Mucosa of stomach (tissue), 1 donor: ENCODE measurements around the gene CNTN4.

Experiments
- H3K27me3 ChIP-seq: one replicate; pipeline ENCODE4 v1.7.0; 2013; ENCODE audit warnings: mild to moderate bottlenecking, low read length; ENCODE audit not compliant: control insufficient read depth, insufficient read depth
- H3K36me3 ChIP-seq: one replicate; pipeline ENCODE4 v1.7.0; 2013; ENCODE audit warnings: low read length; ENCODE audit not compliant: control insufficient read depth, insufficient read depth
- H3K4me1 ChIP-seq: one replicate; pipeline ENCODE4 v1.7.0; 2013; ENCODE audit warnings: mild to moderate bottlenecking, low read length; ENCODE audit not compliant: control insufficient read depth, insufficient read depth
- H3K4me3 ChIP-seq: one replicate; pipeline ENCODE4 v1.7.0; 2013; ENCODE audit warnings: low read length
- H3K9ac ChIP-seq: one replicate; pipeline ENCODE4 v1.7.0; 2013; ENCODE audit warnings: mild to moderate bottlenecking, low read length, moderate library complexity
- H3K9me3 ChIP-seq: one replicate; pipeline ENCODE4 v1.7.0; 2013; ENCODE audit warnings: mild to moderate bottlenecking, low read length, moderate library complexity; ENCODE audit not compliant: control insufficient read depth
- donor health status: Pancreatic carcinoma.

CNTN4 gene

DNA sequence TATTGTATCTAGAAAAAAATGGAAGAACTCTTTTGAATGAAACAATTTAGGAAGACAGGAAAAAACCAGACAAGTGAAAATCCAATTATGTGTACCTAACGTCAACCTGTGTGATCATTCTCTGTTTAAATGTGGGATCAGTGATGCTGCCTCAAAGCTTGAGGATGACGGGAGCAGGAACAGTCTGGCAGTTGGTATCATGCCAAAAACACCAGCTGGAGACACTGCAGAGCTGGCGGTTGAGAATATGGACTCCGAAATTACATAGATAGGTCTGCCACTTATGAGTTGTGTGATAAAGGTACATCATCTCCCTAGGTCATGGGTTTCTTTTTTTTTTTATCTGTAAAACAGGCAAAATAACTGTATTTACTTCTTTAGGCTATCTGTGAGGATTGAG, 480.5 kb downstream of the CNTN4 start:
- H3K27me3 ChIP-seq: no peaks in the 10 kb centered on the region
- no peaks in the 10 kb centered on the region for H3K4me1 ChIP-seq
- H3K36me3 ChIP-seq: no peaks in the 10 kb centered on the region
- no peaks in the 10 kb centered on the region for H3K9me3 ChIP-seq
- no peak overlapping the region for H3K9ac ChIP-seq
- H3K4me3 ChIP-seq: no peak overlapping the region

DNA sequence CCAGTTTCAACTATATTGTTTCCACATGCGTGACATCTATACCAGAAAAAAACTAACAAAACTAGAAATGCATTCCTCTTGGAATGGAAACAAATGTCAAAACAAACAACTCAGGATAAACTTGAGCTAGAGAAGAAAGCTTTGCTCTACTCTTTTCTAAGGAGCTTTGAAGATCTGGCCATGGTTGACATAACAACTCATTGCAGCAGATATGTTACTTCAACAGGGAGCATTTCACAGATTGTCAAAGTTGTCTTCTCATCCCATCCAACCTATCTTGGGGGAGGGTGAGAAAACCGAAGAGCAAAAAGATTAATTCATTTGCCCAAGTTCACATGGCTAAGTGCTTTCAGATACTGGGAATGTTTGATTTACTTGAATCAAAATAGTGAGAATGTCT, 484.4 kb downstream of the CNTN4 start:
- Histone ChIP-seq H3K9ac (no peak overlapping the region), H3K9me3 (no peaks in the 10 kb centered on the region), H3K4me1 (no peaks in the 10 kb centered on the region), H3K36me3 (no peaks in the 10 kb centered on the region), H3K27me3 (no peaks in the 10 kb centered on the region), H3K4me3 (no peak overlapping the region)

DNA sequence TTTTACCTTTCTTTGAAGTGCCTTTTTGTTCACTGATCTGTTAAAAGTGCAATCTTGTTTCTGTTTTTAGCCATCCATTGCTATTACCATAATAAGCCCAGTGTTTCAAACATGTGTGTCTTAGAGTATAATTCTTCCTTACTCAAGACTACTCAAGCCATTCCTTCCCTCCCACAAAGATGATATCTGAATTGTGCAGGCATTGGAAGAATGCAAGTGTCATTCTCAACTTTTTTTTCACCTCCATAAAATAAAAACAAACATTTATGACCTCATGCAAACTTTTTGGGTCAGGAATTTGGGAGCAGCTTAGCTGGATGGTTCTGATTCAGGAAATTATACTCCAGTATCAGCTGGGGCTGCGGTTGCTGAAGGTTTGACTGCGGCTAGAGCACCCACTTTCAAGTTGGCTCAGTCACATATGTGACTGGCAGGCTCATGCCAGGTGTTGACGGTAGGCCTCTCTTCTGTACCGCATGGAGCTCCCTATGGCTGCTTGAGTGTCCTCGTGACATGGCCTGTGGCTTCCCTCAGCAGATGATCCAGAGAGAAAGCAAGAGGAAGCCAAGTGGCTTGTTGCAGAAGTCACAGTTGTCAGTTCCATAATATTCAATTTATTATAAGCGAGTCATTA, 490.8 kb downstream of the CNTN4 start:
- Histone ChIP-seq H3K9ac (no peak overlapping the region), H3K4me3 (no peak overlapping the region), H3K9me3 (no peaks in the 10 kb centered on the region), H3K4me1 (no peaks in the 10 kb centered on the region), H3K36me3 (no peaks in the 10 kb centered on the region), H3K27me3 (no peaks in the 10 kb centered on the region)

DNA sequence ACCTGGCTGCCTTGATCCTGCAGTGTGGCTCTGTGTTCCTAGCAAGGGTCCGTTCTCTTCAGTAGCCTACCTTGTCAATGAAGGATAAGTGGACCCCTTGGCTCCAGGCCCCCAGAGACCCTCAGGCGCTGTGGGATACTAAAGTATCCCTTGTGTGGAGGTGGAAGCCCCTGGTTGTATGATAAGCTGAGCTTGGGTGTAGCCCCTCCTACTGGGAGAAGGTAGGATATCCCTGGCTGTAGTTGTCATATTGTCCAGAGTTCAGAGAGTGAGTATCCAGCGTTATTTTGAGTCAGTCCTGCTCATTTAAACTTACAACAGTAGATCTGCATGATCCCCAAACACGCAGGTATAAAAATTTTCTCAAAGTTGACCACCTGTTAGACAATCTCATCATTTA, 496.8 kb downstream of the CNTN4 start:
- H3K27me3 ChIP-seq: no peaks in the 10 kb centered on the region
- no peak overlapping the region for H3K4me3 ChIP-seq
- no peak overlapping the region for H3K9ac ChIP-seq
- H3K36me3 ChIP-seq: no peaks in the 10 kb centered on the region
- no peaks in the 10 kb centered on the region for H3K9me3 ChIP-seq
- H3K4me1 ChIP-seq: no peaks in the 10 kb centered on the region

GRCh38 chr3:2597615-2598014, 498.9 kb downstream of the CNTN4 start:
- no peak overlapping the region for H3K9ac ChIP-seq
- H3K9me3 ChIP-seq: no peaks in the 10 kb centered on the region
- H3K4me1 ChIP-seq: no peaks in the 10 kb centered on the region
- no peaks in the 10 kb centered on the region for H3K36me3 ChIP-seq
- H3K4me3 ChIP-seq: no peak overlapping the region
- no peaks in the 10 kb centered on the region for H3K27me3 ChIP-seq

DNA sequence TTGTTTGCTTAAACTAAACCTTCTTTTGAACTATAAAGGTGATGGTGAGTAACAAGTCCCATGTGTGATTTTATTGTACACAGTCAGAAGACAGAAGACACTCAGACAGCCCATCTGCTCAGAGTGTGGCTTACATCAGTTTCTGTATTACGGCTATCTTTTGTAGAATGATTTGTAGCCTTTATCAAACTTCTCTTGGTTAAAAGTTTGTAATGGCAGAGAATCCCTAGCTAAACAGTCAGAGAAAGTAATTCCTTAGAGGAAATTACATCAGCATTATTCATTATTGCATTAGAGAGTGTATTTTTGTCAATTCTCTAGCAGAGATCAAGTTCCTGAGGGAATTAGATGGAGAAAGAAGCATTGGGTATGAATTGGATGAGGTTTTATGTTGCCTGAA, 500.8 kb downstream of the CNTN4 start:
- Histone ChIP-seq H3K9ac (no peak overlapping the region), H3K36me3 (no peaks in the 10 kb centered on the region), H3K4me1 (no peaks in the 10 kb centered on the region), H3K27me3 (no peaks in the 10 kb centered on the region), H3K9me3 (no peaks in the 10 kb centered on the region), H3K4me3 (no peak overlapping the region)

GRCh38 chr3:2603692-2604289, 505.1 kb downstream of the CNTN4 start:
- H3K4me1 ChIP-seq: no peaks in the 10 kb centered on the region
- no peak overlapping the region for H3K9ac ChIP-seq
- H3K36me3 ChIP-seq: no peaks in the 10 kb centered on the region
- no peaks in the 10 kb centered on the region for H3K9me3 ChIP-seq
- no peak overlapping the region for H3K4me3 ChIP-seq
- no peaks in the 10 kb centered on the region for H3K27me3 ChIP-seq

- H3K9me3 ChIP-seq: no peaks in the 10 kb centered on the region
Measured at GRCh38 chr3:2614578-2614977, 515.9 kb downstream of the CNTN4 start.

GRCh38 chr3:2615080-2615479, 516.4 kb downstream of the CNTN4 start:
- H3K27me3 ChIP-seq: no peaks in the 10 kb centered on the region
- H3K9ac ChIP-seq: no peak overlapping the region
- H3K4me3 ChIP-seq: no peak overlapping the region
- no peaks in the 10 kb centered on the region for H3K4me1 ChIP-seq
- no peaks in the 10 kb centered on the region for H3K36me3 ChIP-seq
- H3K9me3 ChIP-seq: no peaks in the 10 kb centered on the region

More at GRCh38 chr3:2614578-2614977, 515.9 kb downstream of the CNTN4 start:
- Histone ChIP-seq H3K36me3 (no peaks in the 10 kb centered on the region), H3K4me3 (no peak overlapping the region), H3K4me1 (no peaks in the 10 kb centered on the region), H3K9ac (no peak overlapping the region), H3K27me3 (no peaks in the 10 kb centered on the region)

DNA sequence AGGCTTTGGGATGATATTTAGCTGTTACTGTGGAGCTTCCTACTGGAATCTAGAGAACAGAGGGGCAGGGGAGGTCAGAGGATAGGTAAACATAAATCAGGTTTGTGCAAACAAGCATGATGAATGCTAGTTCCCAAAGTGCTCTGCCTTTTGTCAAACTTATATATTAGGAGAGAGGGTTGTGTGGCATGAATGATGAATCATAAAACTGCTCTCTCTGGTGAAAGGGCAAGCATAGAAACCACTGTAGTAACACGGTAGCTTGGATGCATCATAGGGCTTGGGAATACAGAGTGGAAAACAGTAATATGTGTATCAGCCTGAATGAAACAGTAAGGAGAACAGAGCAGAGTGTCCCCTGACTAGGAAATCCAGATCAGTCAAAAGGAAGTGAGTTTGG, 524.8 kb downstream of the CNTN4 start:
- no peaks in the 10 kb centered on the region for H3K4me1 ChIP-seq
- no peak overlapping the region for H3K4me3 ChIP-seq
- H3K9me3 ChIP-seq: no peaks in the 10 kb centered on the region
- no peak overlapping the region for H3K9ac ChIP-seq
- H3K27me3 ChIP-seq: no peaks in the 10 kb centered on the region
- no peaks in the 10 kb centered on the region for H3K36me3 ChIP-seq

DNA sequence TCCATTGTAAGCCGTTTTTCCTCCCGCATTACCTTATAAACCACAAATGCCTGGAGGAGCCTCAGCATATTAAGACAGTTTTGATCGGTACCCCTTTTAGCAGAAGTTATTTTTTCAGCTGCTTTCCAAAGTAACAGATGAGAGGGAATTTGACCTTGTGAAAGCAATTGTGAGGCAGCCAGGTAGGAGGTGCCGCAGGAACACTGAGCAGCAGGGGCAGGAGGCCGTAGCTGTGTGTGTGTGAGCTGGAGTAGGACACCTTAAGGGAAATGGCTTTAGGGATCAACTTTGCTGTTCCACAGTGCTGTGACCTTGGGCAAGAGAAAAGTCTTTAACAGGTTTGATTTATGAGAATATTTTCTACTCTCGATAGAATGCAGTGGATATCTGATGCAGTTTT, 529.5 kb downstream of the CNTN4 start:
- H3K27me3 ChIP-seq: no peaks in the 10 kb centered on the region
- H3K9me3 ChIP-seq: no peaks in the 10 kb centered on the region
- H3K4me3 ChIP-seq: no peak overlapping the region
- H3K4me1 ChIP-seq: no peaks in the 10 kb centered on the region
- H3K36me3 ChIP-seq: no peaks in the 10 kb centered on the region
- H3K9ac ChIP-seq: no peak overlapping the region

DNA sequence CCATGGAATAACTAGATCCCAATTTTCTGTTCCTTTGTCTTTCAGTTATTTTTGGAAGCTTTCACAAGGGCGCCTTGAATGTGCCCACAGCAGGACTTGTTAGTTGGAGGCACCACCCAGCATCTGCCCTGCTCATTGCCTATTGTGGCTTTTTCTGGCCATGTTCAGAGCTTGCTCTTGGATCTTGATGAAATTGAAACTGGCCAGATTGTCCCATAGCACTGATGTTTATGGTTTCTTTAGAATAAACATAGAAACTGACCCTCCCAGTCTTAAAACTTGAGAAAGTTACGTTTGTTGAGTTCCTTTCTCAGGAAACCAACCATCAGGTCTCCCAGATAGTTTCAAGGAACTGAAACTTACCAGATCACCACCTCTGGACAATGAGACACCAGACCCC, 536.8 kb downstream of the CNTN4 start:
- Histone ChIP-seq H3K9me3 (no peaks in the 10 kb centered on the region), H3K9ac (no peak overlapping the region), H3K4me3 (no peak overlapping the region), H3K4me1 (no peaks in the 10 kb centered on the region), H3K36me3 (no peaks in the 10 kb centered on the region), H3K27me3 (no peaks in the 10 kb centered on the region)

DNA sequence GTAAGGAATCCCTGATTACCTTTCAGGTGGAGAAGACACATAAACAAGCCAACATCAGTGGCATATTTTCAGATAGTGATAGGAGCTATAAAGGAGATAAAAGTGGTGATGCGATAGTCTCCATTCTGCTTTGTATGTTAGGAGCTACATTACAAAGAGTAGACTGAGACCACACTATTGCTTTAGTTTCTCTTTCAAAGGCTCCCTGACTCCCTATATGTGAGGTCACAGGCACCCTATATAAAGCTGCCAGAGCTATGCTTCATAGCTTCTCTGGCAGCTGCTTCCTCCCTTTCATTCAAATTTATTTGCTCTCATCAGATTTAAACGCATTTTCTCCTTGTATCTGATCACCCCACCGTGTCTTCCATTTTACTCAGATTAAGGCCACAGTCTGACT, 544.9 kb downstream of the CNTN4 start:
- Histone ChIP-seq H3K4me1 (no peaks in the 10 kb centered on the region), H3K27me3 (no peaks in the 10 kb centered on the region), H3K4me3 (no peak overlapping the region), H3K9ac (no peak overlapping the region), H3K36me3 (no peaks in the 10 kb centered on the region), H3K9me3 (no peaks in the 10 kb centered on the region)
